SH-SY5Y (cell line): ENCODE data around the gene KANK4.

Source experiments
- GATA2 ChIP-seq: IDR thresholded peaks from 2 replicates; pipeline ENCODE4 v1.6.1; 2011; ENCODE audit warnings: mild to moderate bottlenecking, low read depth, low read length
- GATA3 ChIP-seq: IDR thresholded peaks from 2 replicates; pipeline ENCODE4 v1.6.1; 2011; ENCODE audit warnings: low read depth, mild to moderate bottlenecking, low read length, moderate library complexity

GRCh38 chr1:62341615-62342014, 22.4 kb upstream of the KANK4 start:
- TF ChIP-seq GATA2 = no peak
- no peak for TF ChIP-seq GATA3
